IPS-20b (cell line): ENCODE measurements around the gene PHAF1.

Source experiments
- H3K27ac ChIP-seq: one replicate; pipeline ENCODE4 v1.5.1; 2013; ENCODE audit warnings: low read length
- H3K27me3 ChIP-seq: 2 replicates; pipeline ENCODE4 v1.6.1; 2013; ENCODE audit warnings: mild to moderate bottlenecking, low read length, inconsistent platforms; ENCODE audit not compliant: insufficient read depth
- H3K36me3 ChIP-seq: 2 replicates; pipeline ENCODE4 v1.6.1; 2013; ENCODE audit warnings: low read depth, mild to moderate bottlenecking, inconsistent platforms, low read length, moderate library complexity; ENCODE audit not compliant: insufficient read depth
- H3K4me1 ChIP-seq: 2 replicates; pipeline ENCODE4 v1.6.1; 2013; ENCODE audit warnings: mild to moderate bottlenecking, control low read depth, inconsistent platforms, low read length, moderate library complexity; ENCODE audit not compliant: insufficient read depth
- H3K4me3 ChIP-seq: 2 replicates; pipeline ENCODE4 v1.5.1; 2013; ENCODE audit warnings: mild to moderate bottlenecking, low read length, inconsistent platforms
- H3K9ac ChIP-seq: 2 replicates; pipeline ENCODE4 v1.6.1; 2013; ENCODE audit warnings: low read depth, mild to moderate bottlenecking, inconsistent platforms, low read length, moderate library complexity
- H3K9me3 ChIP-seq: 2 replicates; pipeline ENCODE4 v1.6.1; 2013; ENCODE audit warnings: mild to moderate bottlenecking, low read depth, low read length, inconsistent platforms; ENCODE audit not compliant: insufficient read depth

PHAF1 gene

GRCh38 chr16:67128417-67128816, 18.7 kb downstream of the PHAF1 start:
- Histone ChIP-seq H3K9ac (no peak overlapping the region), H3K27me3 (no peaks in the 10 kb centered on the region), H3K4me3 (no peak overlapping the region), H3K4me1 (no peaks in the 10 kb centered on the region), H3K36me3 (peaks cover 50% of the 10 kb centered on the region), H3K9me3 (no peaks in the 10 kb centered on the region), H3K27ac (no peak overlapping the region)

- no peak overlapping the region for H3K4me3 ChIP-seq
Observed at GRCh38 chr16:67128887-67129286, 19.1 kb downstream of the PHAF1 start.

GRCh38 chr16:67129422-67129821, 19.7 kb downstream of the PHAF1 start:
- Histone ChIP-seq H3K27ac (no peak overlapping the region), H3K4me1 (no peaks in the 10 kb centered on the region), H3K9ac (no peak overlapping the region), H3K27me3 (no peaks in the 10 kb centered on the region), H3K9me3 (no peaks in the 10 kb centered on the region), H3K36me3 (peaks cover 51% of the 10 kb centered on the region), H3K4me3 (no peak overlapping the region)

More at GRCh38 chr16:67128887-67129286, 19.1 kb downstream of the PHAF1 start:
- Histone ChIP-seq H3K27ac (no peak overlapping the region), H3K9me3 (no peaks in the 10 kb centered on the region), H3K27me3 (no peaks in the 10 kb centered on the region), H3K36me3 (peaks cover 46% of the 10 kb centered on the region), H3K4me1 (no peaks in the 10 kb centered on the region), H3K9ac (no peak overlapping the region)

GRCh38 chr16:67137605-67138004, 27.9 kb downstream of the PHAF1 start:
- no peak overlapping the region for H3K4me3 ChIP-seq
- no peaks in the 10 kb centered on the region for H3K4me1 ChIP-seq
- no peak overlapping the region for H3K9ac ChIP-seq
- H3K36me3 ChIP-seq, result peaks cover 81% of the 10 kb centered on the region
- no peaks in the 10 kb centered on the region for H3K9me3 ChIP-seq
- H3K27ac ChIP-seq, result no peak overlapping the region
- no peaks in the 10 kb centered on the region for H3K27me3 ChIP-seq

GRCh38 chr16:67141391-67141790, 31.6 kb downstream of the PHAF1 start:
- Histone ChIP-seq H3K4me1 (no peaks in the 10 kb centered on the region), H3K27me3 (no peaks in the 10 kb centered on the region), H3K36me3 (peaks cover 86% of the 10 kb centered on the region), H3K4me3 (no peak overlapping the region), H3K9me3 (no peaks in the 10 kb centered on the region), H3K9ac (no peak overlapping the region), H3K27ac (no peak overlapping the region)

GRCh38 chr16:67142342-67142741, 32.6 kb downstream of the PHAF1 start:
- H3K27ac ChIP-seq, result no peak overlapping the region
- peaks cover 91% of the 10 kb centered on the region for H3K36me3 ChIP-seq

GRCh38 chr16:67144943-67145342, 35.2 kb downstream of the PHAF1 start:
- H3K27ac ChIP-seq, result no peak overlapping the region
- H3K27me3 ChIP-seq, result peaks cover 13% of the 10 kb centered on the region
- no peaks in the 10 kb centered on the region for H3K9me3 ChIP-seq
- no peaks in the 10 kb centered on the region for H3K4me1 ChIP-seq
- H3K9ac ChIP-seq, result no peak overlapping the region
- H3K36me3 ChIP-seq, result peaks cover 84% of the 10 kb centered on the region
- no peak overlapping the region for H3K4me3 ChIP-seq

More at GRCh38 chr16:67142342-67142741, 32.6 kb downstream of the PHAF1 start:
- Histone ChIP-seq H3K9ac (no peak overlapping the region), H3K4me3 (no peak overlapping the region), H3K4me1 (no peaks in the 10 kb centered on the region), H3K9me3 (no peaks in the 10 kb centered on the region), H3K27me3 (no peaks in the 10 kb centered on the region)

GRCh38 chr16:67145746-67146145, 36.0 kb downstream of the PHAF1 start:
- Histone ChIP-seq H3K4me1 (no peaks in the 10 kb centered on the region), H3K36me3 (peaks cover 76% of the 10 kb centered on the region)

GRCh38 chr16:67146523-67147357, 37.0 kb downstream of the PHAF1 start:
- H3K9me3 ChIP-seq, result no peaks in the 10 kb centered on the region
- H3K36me3 ChIP-seq, result peaks cover 66% of the 10 kb centered on the region
- peaks cover 31% of the 10 kb centered on the region for H3K27me3 ChIP-seq
- H3K27ac ChIP-seq, result no peak overlapping the region
- H3K4me1 ChIP-seq, result peaks cover 4% of the 10 kb centered on the region; the same call in 1 of the 2 replicates
- no peak overlapping the region for H3K9ac ChIP-seq
- H3K4me3 ChIP-seq, result no peak overlapping the region

More at GRCh38 chr16:67145746-67146145, 36.0 kb downstream of the PHAF1 start:
- Histone ChIP-seq H3K9ac (no peak overlapping the region), H3K9me3 (no peaks in the 10 kb centered on the region), H3K27ac (no peak overlapping the region), H3K27me3 (peaks cover 21% of the 10 kb centered on the region), H3K4me3 (no peak overlapping the region)

- Histone ChIP-seq H3K4me3 (no peak overlapping the region), H3K4me1 (peaks cover 4% of the 10 kb centered on the region; the same call in 1 of the 2 replicates), H3K27ac (no peak overlapping the region), H3K36me3 (peaks cover 59% of the 10 kb centered on the region), H3K9me3 (no peaks in the 10 kb centered on the region), H3K9ac (no peak overlapping the region), H3K27me3 (peaks cover 39% of the 10 kb centered on the region)
Observed at GRCh38 chr16:67147437-67148140, 37.8 kb downstream of the PHAF1 start.

GRCh38 chr16:67148221-67148620, 38.5 kb downstream of the PHAF1 start:
- peaks cover 53% of the 10 kb centered on the region for H3K36me3 ChIP-seq
- no peak overlapping the region for H3K9ac ChIP-seq
- no peak overlapping the region for H3K4me3 ChIP-seq
- no peak overlapping the region for H3K27ac ChIP-seq
- H3K4me1 ChIP-seq, result peaks cover 4% of the 10 kb centered on the region; the same call in 1 of the 2 replicates
- no peaks in the 10 kb centered on the region for H3K9me3 ChIP-seq
- H3K27me3 ChIP-seq, result peaks cover 45% of the 10 kb centered on the region
